GM21528 (cell line): Measurements from ENCODE around the gene PKD1L1.
"Not testable (repeated sequence)": the region's sequence is repeated elsewhere in the genome, so short reads cannot be mapped to it uniquely, and the experiment has no call there.

Experiments used
- ATAC-seq: cut with Tn5 transposase; IDR thresholded peaks from one replicate; pipeline ENCODE4 v1.9.1; 2021; ENCODE audit warnings: mild to moderate bottlenecking, moderate library complexity; ENCODE audit not compliant: unreplicated experiment, low FRiP score

The PKD1L1 gene

GRCh38 chr7:47940088-47941013, 7.9 kb downstream of the PKD1L1 start:
- ATAC-seq: no peak

- ATAC-seq: no peak
Observed at GRCh38 chr7:47939425-47940036, 8.7 kb downstream of the PKD1L1 start.

GRCh38 chr7:47938574-47939165, 9.6 kb downstream of the PKD1L1 start:
- ATAC-seq: no peak

- ATAC-seq: peak; percentile 70
Observed at GRCh38 chr7:47937711-47938573, 10.3 kb downstream of the PKD1L1 start.

- ATAC-seq: peak; percentile 95
Observed at GRCh38 chr7:47937065-47937687, 11.1 kb downstream of the PKD1L1 start.

GRCh38 chr7:47936323-47936722, 11.9 kb downstream of the PKD1L1 start:
- no peak for ATAC-seq

- ATAC-seq: no peak
Observed at GRCh38 chr7:47935336-47935735, 12.9 kb downstream of the PKD1L1 start.

- no peak for ATAC-seq
Observed at GRCh38 chr7:47934831-47935230, 13.4 kb downstream of the PKD1L1 start.

- ATAC-seq: no peak
Observed at GRCh38 chr7:47933215-47933614, 15.1 kb downstream of the PKD1L1 start.

- ATAC-seq: no peak
Observed at GRCh38 chr7:47932466-47933037, 15.7 kb downstream of the PKD1L1 start.

GRCh38 chr7:47932016-47932415, 16.2 kb downstream of the PKD1L1 start:
- ATAC-seq: no peak

- no peak for ATAC-seq
Observed at GRCh38 chr7:47931005-47932004, 17.0 kb downstream of the PKD1L1 start.

GRCh38 chr7:47924266-47924665, 24.0 kb downstream of the PKD1L1 start:
- ATAC-seq: no peak

- ATAC-seq: not testable (repeated sequence)
Observed at GRCh38 chr7:47923081-47923875, 25.0 kb downstream of the PKD1L1 start.

GRCh38 chr7:47916514-47916913, 31.8 kb downstream of the PKD1L1 start:
- not testable (repeated sequence) for ATAC-seq

- ATAC-seq: no peak
Observed at GRCh38 chr7:47915616-47915976, 32.7 kb downstream of the PKD1L1 start.

- ATAC-seq: no peak
Observed at GRCh38 chr7:47914717-47915615, 33.3 kb downstream of the PKD1L1 start.
